GM19324 (cell line): ENCODE measurements around the gene TNK1.
"Not testable (repeated sequence)": the region's sequence is repeated elsewhere in the genome, so short reads cannot be mapped to it uniquely, and the experiment has no call there.

Source experiments
- ATAC-seq: cut with Tn5 transposase; IDR thresholded peaks from one replicate; pipeline ENCODE4 v1.9.1; 2021; ENCODE audit warnings: mild to moderate bottlenecking, moderate library complexity; ENCODE audit not compliant: unreplicated experiment, low FRiP score

Gene TNK1

DNA sequence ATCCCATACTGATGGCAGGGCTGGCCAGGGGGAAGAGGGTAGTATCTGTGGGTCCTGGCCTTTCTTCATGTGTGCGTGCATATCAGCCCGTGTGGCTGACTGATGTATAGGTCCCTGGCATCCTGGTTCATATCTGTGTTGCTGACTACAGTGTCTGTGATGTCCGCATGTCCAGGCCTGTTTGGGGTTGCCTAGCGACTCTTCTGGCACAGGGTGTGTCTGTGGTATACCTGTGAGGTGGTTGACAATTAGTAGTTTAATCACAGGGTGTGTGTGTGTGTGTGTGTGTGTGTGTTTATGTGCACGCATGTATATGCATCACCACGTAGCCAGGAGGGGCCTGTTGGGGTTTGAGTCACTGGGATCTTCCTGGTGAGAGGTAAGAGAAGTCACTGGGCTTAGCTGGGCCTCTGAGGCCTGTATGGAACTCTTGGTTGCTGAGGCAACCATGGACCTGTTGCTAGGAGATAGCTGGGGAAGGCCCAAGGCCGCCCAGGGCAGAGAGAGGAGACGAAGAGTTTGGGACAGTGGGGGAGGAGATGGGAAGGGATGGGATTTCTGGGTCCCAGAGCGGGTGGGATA lies 26.5 kb upstream of the TNK1 start:
- no peak for ATAC-seq

DNA sequence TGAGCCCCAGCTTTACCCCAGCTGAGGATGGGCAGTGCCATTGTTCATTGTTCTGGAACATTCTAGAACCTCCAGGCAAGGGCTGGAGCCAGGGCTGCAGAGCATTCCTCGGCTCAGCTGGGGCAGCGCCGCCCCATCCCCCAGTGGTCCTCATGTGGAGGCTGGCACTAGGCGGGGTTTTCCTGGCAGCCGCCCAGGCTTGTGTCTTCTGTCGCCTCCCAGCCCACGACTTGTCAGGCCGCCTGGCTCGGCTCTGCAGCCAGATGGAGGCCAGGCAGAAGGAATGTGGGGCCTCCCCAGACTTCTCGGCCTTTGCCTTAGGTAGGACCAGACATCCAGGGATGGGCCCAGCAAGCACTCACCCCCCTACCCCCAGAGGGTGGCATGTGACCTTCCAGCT lies 25.8 kb upstream of the TNK1 start, which contains the start of gene TMEM95:
TMEM95 (plus strand) TSS at position 104 of the 400 bp plus-strand sequence; CDS start at position 153, 49 bp downstream.
- ATAC-seq: no peak

GRCh38 chr17:7355573-7355972 lies 25.3 kb upstream of the TNK1 start:
- no peak for ATAC-seq

GRCh38 chr17:7356072-7356549 lies 24.8 kb upstream of the TNK1 start:
- ATAC-seq: no peak

DNA sequence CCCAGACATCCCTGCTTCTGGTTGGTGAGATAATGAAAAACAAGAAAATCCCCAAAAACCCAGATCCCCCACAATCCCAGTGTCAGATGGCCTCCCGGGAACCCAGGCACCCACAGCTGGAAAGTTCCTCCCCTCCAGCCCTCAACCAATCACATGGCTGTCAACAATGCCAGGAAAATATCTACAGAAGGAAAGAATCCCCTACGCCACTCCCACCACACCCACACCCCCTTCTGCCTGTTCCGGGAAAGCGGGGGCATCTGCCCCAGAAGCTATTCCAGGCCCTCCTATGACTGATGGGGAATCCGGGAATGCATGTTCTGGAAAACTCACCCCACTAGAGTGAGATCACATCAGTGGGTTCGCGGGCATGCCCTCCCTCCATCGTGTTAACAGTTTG lies 24.1 kb upstream of the TNK1 start:
- no peak for ATAC-seq

GRCh38 chr17:7357381-7357780 lies 23.5 kb upstream of the TNK1 start:
- ATAC-seq: no peak

DNA sequence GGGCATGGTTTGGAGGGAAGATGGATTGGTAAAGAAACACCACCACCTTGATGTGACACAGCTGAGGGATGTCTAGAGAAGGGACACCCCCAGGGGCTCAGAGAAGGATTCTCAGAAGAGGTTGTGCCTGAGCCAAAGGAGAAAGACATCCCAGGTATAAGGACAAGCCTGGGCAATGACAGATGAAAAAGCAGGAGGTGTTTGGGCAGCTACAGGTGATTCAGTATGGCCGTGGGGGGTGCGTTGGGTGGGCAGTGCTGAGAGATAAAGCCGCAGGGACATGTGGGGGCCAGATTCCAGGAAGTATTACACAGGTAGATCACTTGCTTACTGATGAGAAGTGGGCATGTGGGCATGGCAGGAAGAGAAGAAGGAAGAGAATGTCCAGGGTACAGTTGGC lies 19.0 kb upstream of the TNK1 start:
- ATAC-seq: no peak

- no peak for ATAC-seq
Observed at GRCh38 chr17:7363311-7363710, 17.6 kb upstream of the TNK1 start.

GRCh38 chr17:7365963-7366362 lies 14.9 kb upstream of the TNK1 start:
- ATAC-seq: not testable (repeated sequence)

DNA sequence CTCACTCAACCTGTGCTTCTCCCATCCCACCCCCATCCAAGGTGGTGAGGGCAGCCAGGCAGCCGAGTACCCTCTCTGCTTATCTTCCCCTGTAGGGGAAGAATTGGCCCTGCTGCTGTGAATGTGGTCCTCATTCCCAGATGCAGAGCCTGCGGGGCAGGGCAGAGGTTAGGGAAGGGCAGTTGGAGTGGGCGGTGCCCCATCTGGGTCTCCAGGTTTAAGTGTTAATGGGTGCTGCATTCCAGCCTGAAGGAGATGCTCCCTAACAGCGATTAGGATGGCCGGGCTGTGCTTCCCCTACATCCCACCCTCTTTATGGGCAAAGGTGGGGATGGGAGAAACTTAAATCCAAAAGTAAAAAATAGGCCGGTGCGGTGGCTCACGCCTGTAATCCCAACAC lies 13.8 kb upstream of the TNK1 start:
- no peak for ATAC-seq

DNA sequence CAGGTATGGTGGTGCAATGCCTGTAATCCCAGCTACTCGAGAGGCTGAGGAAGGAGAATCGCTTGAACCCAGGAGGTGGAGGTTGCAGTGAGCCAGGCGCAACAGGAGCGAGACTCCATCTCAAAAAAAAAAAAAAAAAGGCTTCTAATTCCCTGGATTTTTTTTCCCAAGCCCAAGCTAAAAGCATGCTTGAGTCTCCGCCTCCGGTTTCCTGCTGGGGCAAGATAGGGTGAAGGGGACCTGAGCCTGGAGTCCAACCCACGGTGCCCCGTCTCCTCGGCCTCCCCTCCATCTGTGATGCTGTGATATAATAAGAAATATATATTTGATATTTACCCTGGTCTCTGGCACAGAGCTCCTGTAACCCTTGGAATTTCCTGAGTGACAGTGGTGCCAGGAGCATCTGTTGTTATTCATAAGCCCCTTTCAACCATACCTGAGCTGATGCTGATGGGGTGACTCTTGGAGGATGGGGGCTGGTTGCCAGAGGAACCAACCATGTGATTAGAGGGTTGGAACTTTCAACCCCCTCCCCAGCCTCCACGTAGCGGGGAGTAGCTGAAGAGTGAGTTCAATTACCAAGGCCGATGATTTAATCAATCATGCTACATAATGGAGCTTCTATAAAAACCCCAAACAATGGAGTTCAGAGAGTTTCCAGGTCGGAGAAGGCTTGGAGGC lies 12.8 kb upstream of the TNK1 start:
- ATAC-seq: no peak

- ATAC-seq: not testable (repeated sequence)
Observed at GRCh38 chr17:7368599-7368994, 12.3 kb upstream of the TNK1 start.

DNA sequence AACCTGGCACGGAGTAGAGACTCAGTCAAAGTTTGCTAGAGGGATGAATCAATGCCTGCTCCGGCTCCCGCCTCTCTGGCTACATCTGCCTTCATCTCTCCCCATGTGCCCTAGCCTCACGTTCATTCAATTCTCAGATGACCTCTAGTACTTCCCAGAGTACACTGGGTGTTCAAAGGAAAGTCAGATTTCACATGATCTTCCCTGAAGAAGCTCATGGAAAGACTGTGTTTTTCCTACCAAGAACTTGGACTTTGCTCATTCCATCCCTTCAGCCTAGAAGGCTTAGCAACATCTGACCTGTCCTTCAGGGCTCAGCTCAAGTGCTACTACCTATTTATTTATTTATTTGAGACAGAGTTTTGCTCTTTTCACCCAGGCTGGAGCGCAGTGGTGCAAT lies 11.1 kb upstream of the TNK1 start:
- ATAC-seq: no peak

GRCh38 chr17:7370853-7371252 lies 10.0 kb upstream of the TNK1 start:
- no peak for ATAC-seq

GRCh38 chr17:7374353-7374752 lies 6.5 kb upstream of the TNK1 start:
- ATAC-seq: no peak

- ATAC-seq: no peak
Observed at GRCh38 chr17:7379134-7379533, 1.8 kb upstream of the TNK1 start.

DNA sequence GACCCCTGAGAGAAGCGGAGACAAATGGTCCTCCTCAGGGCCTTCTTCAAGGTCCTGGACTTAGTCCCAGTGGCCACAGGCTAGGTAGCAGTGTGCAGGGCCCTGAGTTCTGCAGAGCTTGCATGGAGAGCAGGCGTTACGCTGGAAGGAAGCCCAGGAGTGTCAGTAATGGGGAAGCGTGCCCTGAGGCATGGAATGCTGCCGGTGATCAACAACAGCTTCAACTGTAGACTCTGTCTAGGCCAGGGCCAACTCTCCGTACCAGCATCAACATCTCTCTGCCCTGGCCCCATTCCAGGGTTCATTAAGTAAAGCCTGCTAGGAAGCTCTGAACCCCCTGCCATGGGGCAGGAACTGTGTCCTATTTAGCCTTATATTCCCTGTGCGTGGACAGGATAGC lies 568 bp upstream of the TNK1 start:
- no peak for ATAC-seq

- no peak for ATAC-seq
Observed at GRCh38 chr17:7382901-7383300, 2.0 kb downstream of the TNK1 start.

DNA sequence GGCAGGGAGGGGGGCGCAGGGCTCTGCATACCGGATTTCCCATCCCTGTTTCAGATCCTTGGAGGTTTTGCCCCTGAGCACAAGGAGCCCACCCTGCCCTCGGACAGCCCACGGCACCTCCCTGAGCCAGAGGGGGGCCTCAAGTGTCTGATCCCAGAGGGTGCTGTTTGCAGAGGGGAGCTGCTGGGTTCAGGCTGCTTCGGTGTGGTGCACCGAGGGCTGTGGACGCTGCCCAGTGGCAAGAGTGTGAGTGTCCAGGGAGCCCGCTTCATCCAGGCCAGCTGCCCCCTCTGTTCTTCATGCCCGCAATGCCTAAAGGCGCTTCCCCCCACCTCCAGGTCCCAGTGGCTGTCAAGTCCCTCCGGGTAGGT lies 2.5 kb downstream of the TNK1 start:
- ATAC-seq: no peak

- peak; percentile 62 for ATAC-seq
Observed at GRCh38 chr17:7383742-7384488, 3.0 kb downstream of the TNK1 start.

- ATAC-seq: no peak
Observed at GRCh38 chr17:7384489-7385081, 3.7 kb downstream of the TNK1 start.
